ENCODE measurements around the gene AKT1S1.
A peak's percentile ranks its signal among the peaks of the same experiment; 100 is the strongest.

The AKT1S1 gene

DNA sequence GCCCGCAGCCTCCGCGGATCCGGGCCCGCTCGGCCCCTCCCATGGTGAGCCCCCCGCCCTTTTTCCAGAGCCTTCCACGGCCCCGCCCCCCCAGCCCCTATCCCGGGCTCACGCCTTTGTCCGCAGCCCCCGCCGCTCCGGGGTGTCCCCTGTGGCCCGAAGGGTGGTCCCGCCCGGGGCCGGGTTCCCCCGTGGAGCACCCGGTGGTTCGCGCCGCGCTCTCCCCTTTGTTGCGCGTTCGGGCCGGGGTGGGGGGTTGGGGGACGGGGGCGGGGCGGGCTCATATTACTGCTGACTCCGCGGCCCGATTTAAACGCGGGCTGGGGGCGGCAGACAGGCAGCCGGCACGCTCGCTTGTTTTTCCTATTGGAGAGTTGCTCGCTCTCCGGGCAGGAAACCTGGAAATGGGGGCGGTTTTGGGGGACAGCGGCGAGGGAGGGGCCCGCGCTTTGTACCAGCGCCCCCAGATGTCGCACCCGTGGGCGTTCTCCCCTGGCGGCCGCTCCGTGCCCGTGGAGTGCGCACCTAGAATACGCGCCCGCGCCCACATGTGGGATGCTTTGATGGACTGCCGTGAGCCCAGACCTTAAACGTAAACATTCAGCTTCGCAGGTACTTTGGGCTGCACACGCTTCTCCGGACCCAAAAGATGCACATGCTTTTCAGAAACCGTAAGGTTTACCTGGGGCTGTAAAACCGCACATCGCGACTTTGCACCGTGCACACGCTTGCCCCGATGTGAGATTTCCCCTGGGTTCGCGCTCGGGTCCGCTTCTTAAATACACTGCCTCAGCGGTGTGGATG, 25.5 kb downstream of the AKT1S1 start:
- DNase-seq: peak; percentile 40

DNA sequence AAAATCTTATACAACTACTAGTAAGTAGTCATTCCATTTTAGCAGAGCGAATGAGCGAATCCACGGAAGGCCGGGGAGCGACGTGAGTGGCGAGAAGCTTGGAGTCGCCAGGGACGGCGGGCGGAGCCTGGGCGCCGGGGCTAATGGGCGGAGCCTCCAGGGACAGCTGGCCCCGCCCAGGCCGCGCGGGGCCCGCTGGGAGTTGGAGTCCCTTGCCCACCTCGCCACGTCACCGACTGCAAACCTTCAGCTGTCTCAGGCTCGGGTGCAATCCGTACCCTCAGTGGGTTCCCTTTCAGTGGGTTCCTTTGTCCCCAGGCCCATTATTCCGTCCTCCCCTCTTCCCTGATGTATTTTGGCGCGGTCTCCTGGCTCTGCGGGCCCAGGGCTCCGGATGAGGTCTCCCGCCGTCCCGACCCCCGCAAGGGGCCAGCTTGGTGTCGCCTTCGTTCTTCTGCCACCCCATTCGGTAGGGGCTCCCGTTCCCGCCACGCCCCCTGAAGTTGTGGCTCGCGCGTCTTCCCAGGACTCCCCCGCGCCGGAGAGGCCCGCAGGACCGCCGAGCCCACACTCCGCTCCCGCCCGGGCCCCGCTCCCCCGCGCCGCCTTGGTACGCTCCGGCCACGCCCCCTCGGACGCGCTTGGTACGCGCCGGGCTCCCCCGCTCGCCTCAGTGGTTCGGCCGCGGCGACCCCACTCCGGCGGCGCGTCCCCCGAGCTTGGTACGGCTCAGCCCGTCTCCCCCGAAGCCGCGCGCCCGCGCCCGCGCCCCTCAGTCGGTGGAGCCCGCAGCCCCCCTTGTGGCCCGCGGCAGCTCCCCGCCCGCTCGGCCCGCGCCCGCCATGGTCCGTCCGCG, 26.4 kb downstream of the AKT1S1 start, which contains the start of gene PTOV1:
PTOV1 (plus strand) TSS at position 673 of the 856 bp plus-strand sequence.
- DNase-seq: peak; percentile 97

DNA sequence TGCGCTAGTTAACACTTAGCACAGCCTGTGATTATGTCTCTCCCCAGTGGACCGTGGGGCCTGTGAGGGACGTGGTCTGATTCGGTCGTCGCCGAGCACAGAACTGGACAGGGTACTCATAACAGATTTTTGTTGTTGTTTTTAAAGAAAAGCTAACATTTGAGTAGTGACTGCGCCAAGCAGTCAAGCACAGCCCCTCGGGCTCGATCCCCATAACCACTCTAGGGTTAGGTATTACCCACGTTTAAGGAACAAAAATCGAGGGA, 27.0 kb downstream of the AKT1S1 start:
- no peak for DNase-seq

DNA sequence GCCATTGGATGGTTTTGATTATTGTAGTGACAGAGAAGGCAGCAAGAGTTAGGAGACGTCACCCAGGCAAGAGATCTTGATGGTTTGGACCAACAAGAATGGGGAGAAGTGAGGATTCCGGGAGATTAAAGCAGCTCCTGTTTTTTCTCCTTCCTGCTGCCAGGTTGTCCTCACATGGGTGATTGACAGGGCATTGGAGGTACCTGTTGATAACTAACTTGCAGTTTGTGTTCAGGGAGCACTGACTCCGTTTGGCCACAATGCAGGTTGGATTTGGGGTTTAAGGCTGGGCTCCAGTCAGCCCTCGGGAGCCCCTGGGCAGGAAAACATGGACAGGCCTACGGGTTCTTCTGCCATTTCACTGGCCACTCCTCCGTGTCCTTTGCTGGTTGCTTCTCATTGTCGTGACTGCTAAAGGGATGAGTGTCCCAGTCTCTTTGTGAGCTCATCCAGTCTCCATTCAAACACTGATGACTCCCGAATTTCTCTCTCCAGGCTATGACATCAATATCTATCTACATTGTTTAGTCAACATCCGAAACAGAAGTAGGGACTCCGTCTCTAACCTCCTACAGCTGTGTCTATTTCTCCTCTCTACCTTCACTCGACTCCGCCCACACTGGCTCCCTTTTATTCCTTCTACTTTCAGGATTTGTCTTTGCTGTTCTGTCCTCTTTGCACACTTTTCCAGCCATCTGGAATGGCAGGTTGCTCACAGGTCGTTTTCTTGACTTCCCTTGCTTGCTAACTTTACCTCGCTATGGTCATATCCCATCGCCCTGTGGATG, 27.5 kb downstream of the AKT1S1 start:
- no peak for DNase-seq

DNA sequence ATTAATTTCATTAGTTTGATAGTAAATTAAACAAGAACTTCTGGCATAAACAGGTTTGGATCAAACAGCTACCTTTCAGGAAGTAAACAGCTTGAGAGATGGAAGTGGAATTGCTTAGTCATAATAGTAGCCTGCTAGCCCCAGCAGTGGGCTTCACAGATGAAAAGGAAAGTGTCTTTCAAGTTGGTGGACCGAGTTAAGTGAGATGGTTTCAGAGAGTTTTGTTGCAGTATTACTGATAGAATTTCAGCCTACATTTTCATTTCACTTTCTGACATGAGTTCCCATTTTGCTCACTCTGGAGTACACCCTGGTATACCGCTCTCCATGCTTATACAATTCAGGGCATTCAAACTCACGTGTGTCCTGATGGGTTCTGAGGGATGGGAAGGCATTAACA, 28.2 kb downstream of the AKT1S1 start:
- DNase-seq: peak; percentile 68

DNA sequence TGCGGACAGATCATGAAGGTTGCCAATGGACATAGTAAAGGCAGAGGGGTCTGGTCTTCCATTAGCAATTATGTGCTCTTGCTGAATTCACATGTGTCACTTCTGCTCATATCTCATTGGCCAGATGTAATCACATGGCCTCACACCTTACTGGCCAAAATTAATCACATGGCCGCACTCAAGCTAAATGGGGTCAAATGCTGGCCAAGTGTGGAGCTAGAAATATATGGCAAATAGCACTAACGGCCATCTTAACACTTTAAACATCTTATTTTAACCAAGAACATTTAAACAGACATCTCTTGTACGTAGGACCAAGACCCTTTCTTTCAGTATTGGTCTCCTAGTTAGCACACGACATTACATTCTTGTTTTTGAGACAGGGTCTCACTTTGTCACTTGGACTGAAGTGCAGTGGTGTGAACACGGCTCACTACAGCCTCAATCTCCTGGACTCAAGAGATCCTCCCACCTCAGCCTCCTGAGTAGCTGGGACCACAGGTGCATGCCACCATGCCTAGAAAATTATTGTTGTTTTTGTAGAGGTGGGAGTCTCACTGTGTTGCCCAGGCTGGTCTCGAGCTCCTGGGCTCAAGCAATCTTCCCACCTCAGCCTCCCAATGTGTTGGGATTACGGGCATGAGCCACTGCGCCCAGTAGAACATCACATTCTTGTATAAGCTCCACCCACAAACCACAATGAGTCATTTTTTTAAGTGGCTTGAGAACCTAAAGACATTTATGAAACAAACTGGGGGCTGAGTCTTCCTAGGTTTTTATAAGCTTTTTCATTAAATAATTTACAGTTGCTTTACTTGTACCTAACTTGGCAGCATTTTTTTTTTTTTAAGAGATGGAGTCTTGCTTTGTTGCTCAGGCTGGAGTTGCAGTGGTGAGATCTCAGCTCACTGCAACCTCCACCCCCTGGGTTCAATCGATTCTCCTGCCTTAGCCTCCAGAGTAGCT, 29.1 kb downstream of the AKT1S1 start:
- DNase-seq: peak; percentile 93

DNA sequence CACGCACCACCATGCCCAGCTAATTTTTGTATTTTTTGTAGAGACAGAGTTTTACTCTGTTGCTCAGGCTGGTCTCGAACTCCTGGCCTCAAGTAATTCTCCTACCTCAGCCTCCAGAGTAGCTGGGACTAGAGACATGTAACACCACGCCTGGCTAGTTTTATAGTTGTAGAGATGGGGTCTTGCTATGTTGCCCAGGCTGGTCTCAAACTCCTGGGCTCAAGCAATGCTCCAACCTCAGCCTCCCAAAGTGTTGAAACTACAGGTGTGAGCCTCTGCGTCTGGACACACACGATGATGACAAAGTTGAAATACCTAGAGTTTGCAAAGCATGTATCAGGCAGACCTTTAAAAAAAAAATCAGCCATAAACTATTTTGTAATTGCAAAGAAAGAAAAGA, 30.7 kb downstream of the AKT1S1 start:
- DNase-seq: no peak

DNA sequence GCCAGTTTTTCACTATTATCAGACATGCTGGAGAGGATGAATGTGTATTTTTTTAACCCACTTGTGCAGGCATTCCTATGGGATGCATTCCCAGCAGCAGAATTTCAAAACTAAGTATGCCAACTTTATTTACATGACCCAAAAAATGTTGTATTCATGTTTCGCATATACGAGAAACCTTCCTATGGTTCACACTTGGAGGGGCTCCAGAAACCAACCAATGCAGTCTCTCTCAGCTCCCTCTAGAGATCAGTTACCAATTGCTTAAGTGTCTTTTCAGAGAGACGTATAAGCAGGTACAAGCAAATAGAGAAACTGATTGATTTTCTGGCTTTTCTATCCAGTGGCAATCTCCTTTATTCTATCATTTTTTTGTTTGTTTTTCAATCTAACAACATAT, 31.7 kb downstream of the AKT1S1 start:
- no peak for DNase-seq

DNA sequence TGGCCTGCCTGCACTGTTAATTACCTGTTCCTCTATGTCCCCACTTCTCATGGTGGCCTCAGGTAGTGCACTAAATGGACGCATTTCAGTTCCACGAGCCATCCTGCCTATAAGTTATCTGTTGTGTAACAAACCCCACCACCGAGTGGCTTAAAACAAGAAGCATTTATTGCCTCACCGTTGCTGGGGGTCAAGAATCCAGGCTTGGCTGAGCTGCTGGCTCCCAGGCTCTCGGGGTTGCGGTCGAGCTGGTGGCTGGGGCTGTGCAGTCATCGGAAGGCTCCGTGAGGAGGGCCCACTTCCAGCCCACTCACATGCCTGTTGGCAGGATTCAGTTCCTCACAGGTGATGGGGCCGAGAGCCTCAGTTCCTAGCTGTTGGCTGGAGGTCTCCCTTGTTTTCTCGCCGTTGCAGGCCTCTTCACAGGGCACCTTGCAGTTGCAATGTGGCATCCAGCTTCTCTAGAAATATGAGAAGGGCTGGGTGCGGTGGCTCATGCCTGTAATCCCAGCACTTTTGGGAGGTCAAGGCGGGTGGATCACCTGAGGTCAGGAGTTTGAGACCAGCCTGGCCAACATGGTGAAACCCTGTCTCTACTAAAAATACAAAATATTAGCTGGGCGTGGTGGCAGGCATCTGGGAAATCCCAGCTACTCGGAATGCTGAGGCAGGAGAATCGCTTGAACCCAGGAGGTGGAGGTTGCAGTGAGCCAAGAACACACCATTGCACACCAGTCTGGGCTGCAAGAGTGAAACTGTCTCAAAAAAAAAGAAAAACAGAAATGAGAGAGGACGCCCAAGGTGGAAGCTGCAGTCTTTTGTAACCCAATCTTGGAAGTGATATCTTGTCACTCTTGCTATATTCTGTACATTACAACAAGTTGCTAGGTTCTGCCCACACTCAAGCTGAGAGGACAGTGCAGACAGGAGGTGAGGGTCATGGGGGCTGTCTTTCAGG, 32.7 kb downstream of the AKT1S1 start:
- no peak for DNase-seq

DNA sequence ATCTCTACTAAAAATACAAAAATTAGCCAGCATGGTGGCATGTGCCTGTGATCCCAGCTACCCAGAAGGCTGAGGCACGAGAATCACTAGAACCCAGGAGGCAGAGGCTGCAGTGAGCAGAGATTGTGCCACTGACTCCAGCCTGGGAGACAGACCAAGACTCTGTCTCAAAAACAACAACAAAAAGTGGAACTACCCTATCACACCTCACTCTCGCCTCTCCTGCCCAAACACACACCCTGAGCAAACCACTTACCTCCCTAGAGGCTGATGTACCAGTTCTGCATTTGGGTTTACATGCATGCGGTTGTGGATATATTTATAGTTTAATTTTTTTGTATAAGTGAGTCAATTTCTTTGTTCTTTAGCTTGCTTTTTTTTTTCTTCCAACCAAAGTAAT, 33.9 kb downstream of the AKT1S1 start:
- no peak for DNase-seq

DNA sequence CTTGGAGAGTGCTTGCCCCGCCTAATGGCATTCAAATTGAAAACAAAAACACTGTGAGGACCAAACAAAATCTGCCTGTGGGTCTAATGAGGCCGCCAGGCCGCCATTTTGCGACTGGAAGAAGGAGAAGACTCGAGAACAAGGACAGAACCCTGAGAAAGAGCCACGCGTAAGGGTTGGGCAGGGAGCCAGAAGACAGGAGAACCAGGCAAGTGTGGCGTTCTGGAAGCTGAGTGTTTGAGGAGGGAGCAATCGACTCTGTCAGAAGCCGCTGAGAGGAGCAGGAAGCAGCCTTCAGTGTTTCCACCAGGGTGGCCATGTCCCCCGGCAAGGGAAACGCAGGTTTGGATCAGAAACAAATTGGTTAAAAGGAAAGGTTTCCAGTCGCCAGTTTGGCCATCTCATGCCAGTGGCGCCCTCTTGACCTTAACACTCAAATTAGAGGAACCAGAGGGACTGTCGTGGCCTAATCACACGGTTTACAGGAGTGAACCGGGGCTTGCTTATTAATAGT, 36.4 kb downstream of the AKT1S1 start:
- no peak for DNase-seq

DNA sequence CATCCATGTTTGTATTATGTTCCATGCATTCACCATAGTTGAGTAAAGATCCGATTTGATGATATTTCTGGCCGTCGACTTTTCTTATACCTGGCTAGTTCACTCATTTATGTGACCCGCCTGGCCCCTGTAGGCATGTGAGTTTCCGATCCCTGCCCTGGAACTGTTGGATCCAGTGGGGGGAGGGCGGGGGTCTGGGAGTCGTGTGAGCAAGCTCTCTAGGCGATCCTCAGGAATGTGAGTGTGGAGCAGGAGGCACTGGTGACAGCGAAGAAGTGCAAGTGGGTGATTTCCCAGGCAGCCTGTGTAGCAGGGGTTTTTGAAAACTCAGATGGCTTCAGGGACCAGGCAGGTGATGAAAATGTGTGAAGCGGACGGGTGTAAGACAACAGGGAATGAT, 36.8 kb downstream of the AKT1S1 start:
- DNase-seq: no peak

DNA sequence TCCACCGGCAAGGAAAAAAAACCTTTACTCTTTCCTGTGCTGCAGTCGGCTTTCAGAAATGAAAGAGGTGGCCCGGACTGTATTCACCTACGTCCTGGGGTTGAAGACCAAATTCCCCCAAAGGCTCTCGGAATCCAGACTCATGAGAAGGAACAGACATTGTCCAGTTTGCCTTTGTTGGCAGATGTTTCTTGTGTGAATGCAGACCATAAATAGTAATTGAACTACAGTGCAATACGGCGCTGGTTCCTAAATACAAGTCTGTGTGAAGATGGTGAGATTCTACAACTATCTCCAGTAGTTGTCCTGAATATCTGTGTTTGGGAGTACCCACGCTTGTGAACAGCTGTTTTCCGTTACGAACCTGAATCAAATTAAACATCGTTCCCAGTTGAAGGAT, 37.4 kb downstream of the AKT1S1 start:
- DNase-seq: no peak

DNA sequence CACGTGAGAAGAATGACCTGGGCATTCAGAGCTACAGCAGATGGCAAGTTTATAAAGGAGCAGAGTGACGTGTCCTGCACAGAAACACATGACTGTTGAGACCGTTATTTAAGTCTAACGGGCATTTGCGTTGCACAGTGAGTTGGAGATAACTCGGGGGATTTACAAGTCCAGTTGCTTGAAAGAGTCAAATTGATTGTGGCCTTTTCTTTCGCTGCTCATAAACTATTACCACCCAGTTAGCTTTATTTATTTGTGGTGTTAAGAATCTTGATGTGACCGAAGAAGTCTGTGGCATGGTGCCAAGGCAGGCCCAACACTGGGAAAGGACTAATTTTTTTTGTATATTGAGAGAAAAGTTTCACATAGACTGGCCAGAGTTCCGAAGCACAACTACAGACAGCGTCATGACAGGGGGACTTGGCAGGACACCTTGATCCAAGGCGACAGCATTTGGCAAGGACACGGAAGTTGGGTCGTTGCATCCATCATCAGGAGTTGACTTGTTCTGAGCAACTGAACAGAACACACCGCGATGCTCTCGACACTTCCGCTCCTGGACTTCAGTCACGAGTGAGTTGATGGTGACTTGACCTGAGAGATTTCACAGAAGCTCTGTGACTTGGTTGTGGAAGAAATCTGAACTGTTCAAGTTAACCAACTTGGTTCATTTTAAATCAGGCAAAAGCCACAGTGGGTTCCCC, 38.1 kb downstream of the AKT1S1 start:
- no peak for DNase-seq

DNA sequence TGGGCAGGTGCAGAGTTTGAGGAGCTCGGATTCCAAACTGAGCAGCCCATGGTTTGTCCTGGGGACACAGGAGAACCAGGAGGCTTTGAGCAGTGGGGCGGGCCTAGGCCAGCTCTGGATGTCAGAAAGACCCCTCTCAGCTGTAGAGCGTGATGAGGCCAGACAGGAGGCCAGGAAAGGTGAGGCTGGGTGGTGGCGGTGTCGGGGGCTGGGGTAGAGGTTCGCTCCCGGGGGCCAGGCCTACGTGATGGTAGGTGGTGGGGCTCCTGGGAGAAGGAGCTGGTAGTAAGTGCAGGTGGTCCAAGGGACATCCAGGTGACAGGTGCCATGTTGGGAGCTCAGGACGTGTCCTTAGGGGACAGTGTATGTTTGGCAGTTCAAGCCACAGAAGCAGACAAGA, 39.7 kb downstream of the AKT1S1 start:
- DNase-seq: no peak

DNA sequence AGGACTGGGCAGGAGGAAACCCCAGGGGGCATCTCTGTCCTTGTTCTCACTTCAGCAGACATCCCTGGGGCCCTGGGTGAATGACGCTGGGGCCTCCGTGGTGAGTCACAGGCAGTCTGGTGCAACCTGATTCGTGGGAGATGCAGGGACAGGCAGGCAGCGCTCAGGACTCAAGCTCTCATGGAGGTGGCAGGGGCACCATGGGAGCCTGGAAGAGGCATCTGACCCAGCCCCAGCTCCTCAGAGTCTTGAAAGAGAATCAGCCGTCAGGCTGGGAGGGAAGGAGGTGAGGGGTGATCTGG, 40.2 kb downstream of the AKT1S1 start:
- DNase-seq: no peak

DNA sequence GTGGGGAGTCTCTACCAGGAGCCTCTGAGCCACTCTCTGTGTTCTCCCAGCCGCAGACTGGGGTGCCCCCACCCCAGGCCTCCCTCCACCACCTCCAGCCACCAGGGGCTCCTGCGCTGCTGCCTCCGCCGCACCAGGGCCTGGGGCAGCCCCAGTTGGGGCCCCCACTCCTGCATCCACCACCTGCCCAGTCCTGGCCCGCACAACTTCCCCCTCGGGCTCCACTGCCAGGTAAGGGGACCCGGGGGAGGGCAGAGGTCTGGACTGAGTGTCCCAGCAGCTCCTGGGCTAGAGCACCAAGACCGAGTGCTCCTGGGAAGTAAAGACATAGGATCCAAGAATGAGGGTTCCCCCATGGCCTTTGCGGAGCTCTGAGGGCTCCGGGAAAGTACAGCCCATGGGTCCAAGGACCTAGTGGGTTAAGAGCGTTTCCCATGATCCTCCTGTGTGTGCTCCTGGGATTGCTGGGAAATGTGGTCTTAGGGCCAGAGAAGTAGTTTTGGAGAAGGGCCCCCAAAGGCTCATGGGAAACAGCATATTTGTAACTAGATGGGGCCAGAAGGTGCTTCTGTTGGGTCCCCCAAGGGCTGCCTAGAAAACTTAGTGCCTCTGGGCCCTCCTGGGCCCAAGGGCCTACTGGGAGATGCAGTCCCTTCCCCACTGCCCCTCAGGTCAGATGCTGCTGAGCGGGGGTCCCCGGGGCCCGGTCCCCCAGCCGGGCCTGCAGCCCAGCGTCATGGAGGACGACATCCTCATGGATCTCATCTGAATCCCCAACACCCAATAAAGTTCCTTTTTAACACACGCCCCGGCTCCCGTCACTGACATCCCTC, 40.8 kb downstream of the AKT1S1 start:
- no peak for DNase-seq

DNA sequence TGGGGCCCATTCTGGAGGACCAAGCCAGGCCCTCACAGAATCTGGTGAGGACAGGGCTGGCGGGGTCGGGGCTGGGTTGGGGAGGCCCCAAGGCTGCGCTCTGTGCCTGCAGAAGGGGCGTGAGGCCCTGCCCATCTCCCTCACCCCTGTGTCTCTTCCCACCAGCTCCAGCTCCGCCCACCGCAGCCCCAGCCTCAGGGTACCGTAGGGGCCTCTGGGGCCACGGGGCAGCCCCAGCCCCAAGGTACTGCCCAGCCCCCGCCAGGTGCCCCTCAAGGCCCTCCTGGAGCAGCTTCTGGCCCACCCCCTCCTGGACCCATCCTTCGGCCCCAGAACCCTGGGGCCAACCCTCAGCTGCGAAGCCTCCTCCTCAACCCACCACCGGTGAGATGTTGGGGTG, 41.6 kb downstream of the AKT1S1 start:
- no peak for DNase-seq

DNA sequence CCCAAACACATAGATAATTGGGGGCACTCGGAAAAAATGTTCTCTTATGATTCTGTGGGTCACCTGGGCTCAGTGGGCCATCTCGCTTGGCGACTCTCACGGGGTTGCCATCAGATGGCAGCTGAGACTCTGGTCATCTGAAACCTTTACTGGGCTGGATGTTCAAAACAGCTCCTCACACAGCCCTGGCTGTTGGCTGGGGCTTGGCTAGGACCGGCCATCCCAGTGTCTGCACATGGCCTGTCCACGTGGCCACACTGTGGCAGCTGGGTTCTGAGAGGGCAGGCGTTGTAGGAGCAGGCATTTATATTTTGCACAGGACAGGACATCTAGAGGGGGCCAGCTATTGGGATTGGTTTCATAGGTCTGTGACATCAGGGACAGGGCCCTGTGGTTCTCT, 43.6 kb downstream of the AKT1S1 start:
- DNase-seq: no peak

DNA sequence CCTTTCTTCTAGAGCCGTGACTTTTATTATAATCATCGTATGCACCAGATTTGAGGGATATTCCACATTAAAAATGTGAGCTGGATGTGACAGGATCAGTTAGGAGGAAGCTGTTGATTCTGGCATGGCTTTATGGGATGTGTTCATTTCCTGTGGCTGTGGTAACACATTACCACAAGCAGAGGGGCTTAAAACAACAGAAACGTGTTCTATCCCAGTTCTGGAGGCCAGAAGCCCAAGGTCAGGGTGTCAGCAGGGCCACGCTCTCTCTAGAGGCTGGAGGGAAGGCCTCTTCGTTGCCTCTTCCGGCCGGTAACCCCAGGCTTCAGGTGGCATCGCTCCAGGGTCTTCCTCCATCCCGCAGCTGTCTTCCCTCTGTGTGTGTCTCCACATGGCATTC, 44.6 kb downstream of the AKT1S1 start:
- DNase-seq: no peak

Data from OCI-M1 (cell line).